Thyroid gland (tissue), 4 donors: ENCODE measurements around the gene SLC8A3. TPM values are rescaled to one million over a fixed set of nuclear protein-coding genes. Genes with fewer than 3 reads are reported as not detected.

Experiments used
- DNase-seq, 2 donors: peaks; one replicate each; pipeline ENCODE4 v3.0.0-alpha.2; 2019
- H3K27ac ChIP-seq, 3 donors: fragments of 200-600 bp; sonication (generic); 1 replicate in 2 of 3; 2 replicates in 1 of 3; pipeline ENCODE4 v1.5.1; 2016 to 2019; ENCODE audit warnings: mild to moderate bottlenecking in 1 of 3, moderate library complexity in 1 of 3
- H3K27me3 ChIP-seq: fragments of 200-600 bp; sonication (generic); one replicate; pipeline ENCODE4 v1.5.1; 2019
- H3K36me3 ChIP-seq, 2 donors: fragments of 200-600 bp; sonication (generic); one replicate each; pipeline ENCODE4 v1.5.1; 2016 to 2019
- H3K4me1 ChIP-seq, 2 donors: fragments of 200-600 bp; sonication (generic); one replicate each; pipeline ENCODE4 v1.5.1; 2017 to 2019
- H3K4me3 ChIP-seq, 3 donors: fragments of 200-600 bp; sonication (generic); replicated peaks in 1 of 3; 1 replicate in 2 of 3; 2 replicates in 1 of 3; pipeline ENCODE4 v1.5.1; 2016; ENCODE audit warnings: mild to moderate bottlenecking in 1 of 3
- H3K9me3 ChIP-seq: fragments of 200-600 bp; sonication (generic); one replicate; pipeline ENCODE4 v1.5.1; 2017
- POLR2A ChIP-seq, 2 donors: fragments of 450-650 bp; IDR thresholded peaks; one replicate each; pipeline ENCODE4 v1.6.1; 2017; ENCODE audit warnings: antibody characterized with exemption in 2 of 2, mild to moderate bottlenecking in 2 of 2, moderate library complexity in 1 of 2
- WGBS, 2 donors: methylation state at CpG; one replicate each; pipeline ENCODE4 v1.1.5; 2017; 5-methylcytosine and 5-hydroxymethylcytosine counted together
- intact Hi-C: fragments of 100-400 bp; cut with DNase I; formaldehyde crosslinking; loops from one replicate; pipeline ENCODE4 v1.15.1; 2023
- total RNA-seq, 4 donors: library from RNA; depleted of rRNA; stranded (reverse); fragments of >200 nt; gene quantifications; one replicate each; pipeline ENCODE4 v1.2.3, GENCODE V29; 2016
- TF ChIP-seq, protein P1 (sequence below), 6 experiments: fragments of 200-600 bp in 3 of 6; fragments of 450-650 bp in 3 of 6; sonication (generic) in 3 of 6; IDR thresholded peaks; one replicate each; pipeline ENCODE4 v1.5.1; 2016 to 2019; ENCODE audit warnings: antibody characterized with exemption in 6 of 6, mild to moderate bottlenecking in 2 of 6, inconsistent platforms in 1 of 6, moderate library complexity in 1 of 6

The SLC8A3 gene
- total RNA-seq, 4 donors from 2014 or later, result 0.29 TPM; not detected in 3

GRCh38 chr14:70045844-70046535 lies 142.8 kb downstream of the SLC8A3 start:
- no peaks in the 10 kb centered on the region for H3K9me3 ChIP-seq
- H3K4me3 ChIP-seq, result no peak overlapping the region
- H3K4me1 ChIP-seq, result no peaks in the 10 kb centered on the region
- no peaks in the 10 kb centered on the region for H3K27me3 ChIP-seq
- TF ChIP-seq, protein P1, sequence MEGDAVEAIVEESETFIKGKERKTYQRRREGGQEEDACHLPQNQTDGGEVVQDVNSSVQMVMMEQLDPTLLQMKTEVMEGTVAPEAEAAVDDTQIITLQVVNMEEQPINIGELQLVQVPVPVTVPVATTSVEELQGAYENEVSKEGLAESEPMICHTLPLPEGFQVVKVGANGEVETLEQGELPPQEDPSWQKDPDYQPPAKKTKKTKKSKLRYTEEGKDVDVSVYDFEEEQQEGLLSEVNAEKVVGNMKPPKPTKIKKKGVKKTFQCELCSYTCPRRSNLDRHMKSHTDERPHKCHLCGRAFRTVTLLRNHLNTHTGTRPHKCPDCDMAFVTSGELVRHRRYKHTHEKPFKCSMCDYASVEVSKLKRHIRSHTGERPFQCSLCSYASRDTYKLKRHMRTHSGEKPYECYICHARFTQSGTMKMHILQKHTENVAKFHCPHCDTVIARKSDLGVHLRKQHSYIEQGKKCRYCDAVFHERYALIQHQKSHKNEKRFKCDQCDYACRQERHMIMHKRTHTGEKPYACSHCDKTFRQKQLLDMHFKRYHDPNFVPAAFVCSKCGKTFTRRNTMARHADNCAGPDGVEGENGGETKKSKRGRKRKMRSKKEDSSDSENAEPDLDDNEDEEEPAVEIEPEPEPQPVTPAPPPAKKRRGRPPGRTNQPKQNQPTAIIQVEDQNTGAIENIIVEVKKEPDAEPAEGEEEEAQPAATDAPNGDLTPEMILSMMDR (IDR thresholded peaks at IDR 0.05), result peak in 5 of 6 experiments; percentile 44 to 79 (median 56)
- no peak for TF ChIP-seq POLR2A (IDR thresholded peaks at IDR 0.05)
- no peak overlapping the region for H3K27ac ChIP-seq
- intact Hi-C loops, result no loop called here
- WGBS, 2 donors, result 25 to 33% methylated on average over 21 to 22 of the region's 22 CpGs
- peak; percentile 53 to 65 for DNase-seq
- no peaks in the 10 kb centered on the region for H3K36me3 ChIP-seq

DNA sequence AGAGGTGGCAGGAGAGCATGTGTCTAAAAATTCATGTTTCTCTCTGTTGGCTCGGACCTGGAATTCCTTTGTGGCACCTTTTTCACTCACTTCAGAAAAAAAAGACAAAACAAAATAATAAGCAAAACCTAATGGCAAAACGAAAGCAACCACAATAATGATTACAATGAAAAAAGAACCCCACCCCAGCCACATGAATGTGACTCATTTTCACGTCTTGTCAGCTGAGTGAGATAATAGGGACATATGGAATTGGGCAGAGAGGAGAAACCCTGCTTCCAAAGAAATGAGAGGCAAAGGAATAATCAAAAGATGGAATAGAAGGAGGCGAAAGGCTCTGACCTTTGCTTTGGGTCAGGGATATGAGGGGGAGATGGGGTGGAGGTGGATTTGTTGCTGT lies 143.4 kb downstream of the SLC8A3 start:
- no peak for TF ChIP-seq POLR2A (IDR thresholded peaks at IDR 0.05)
- TF ChIP-seq, protein P1 (IDR thresholded peaks at IDR 0.05), result no peak
- H3K4me3 ChIP-seq, result no peak overlapping the region
- 74 to 86% methylated on average over 4 of the region's 4 CpGs for WGBS, 2 donors
- DNase-seq, result no peak
- H3K27ac ChIP-seq, result no peak overlapping the region
- H3K9me3 ChIP-seq, result no peaks in the 10 kb centered on the region
- H3K36me3 ChIP-seq, result no peaks in the 10 kb centered on the region
- intact Hi-C loops, result no loop called here
- H3K27me3 ChIP-seq, result no peaks in the 10 kb centered on the region
- no peaks in the 10 kb centered on the region for H3K4me1 ChIP-seq

- Histone ChIP-seq H3K4me3 (no peak overlapping the region), H3K4me1 (no peaks in the 10 kb centered on the region), H3K27ac (no peak overlapping the region), H3K36me3 (no peaks in the 10 kb centered on the region), H3K27me3 (no peaks in the 10 kb centered on the region), H3K9me3 (no peaks in the 10 kb centered on the region)
- intact Hi-C loops, result no loop called here
- TF ChIP-seq, protein P1 (IDR thresholded peaks at IDR 0.05), result no peak
- TF ChIP-seq POLR2A (IDR thresholded peaks at IDR 0.05), result no peak
- DNase-seq, result no peak
- WGBS, 2 donors, result 82 to 94% methylated on average over 2 of the region's 2 CpGs
Observed at GRCh38 chr14:70043001-70043400, 145.8 kb downstream of the SLC8A3 start.

- Histone ChIP-seq H3K27ac (no peak overlapping the region), H3K36me3 (no peaks in the 10 kb centered on the region), H3K4me1 (peaks cover 8 to 9% of the 10 kb centered on the region in 2 donors), H3K4me3 (no peak overlapping the region), H3K9me3 (no peaks in the 10 kb centered on the region), H3K27me3 (no peaks in the 10 kb centered on the region)
- intact Hi-C loops, result no loop called here
- WGBS, 2 donors, result 47 to 60% methylated on average over 1 of the region's 1 CpG
- DNase-seq, result no peak
- TF ChIP-seq, protein P1 (IDR thresholded peaks at IDR 0.05), result no peak
- TF ChIP-seq POLR2A (IDR thresholded peaks at IDR 0.05), result no peak
Observed at GRCh38 chr14:70036665-70037064, 152.1 kb downstream of the SLC8A3 start.

DNA sequence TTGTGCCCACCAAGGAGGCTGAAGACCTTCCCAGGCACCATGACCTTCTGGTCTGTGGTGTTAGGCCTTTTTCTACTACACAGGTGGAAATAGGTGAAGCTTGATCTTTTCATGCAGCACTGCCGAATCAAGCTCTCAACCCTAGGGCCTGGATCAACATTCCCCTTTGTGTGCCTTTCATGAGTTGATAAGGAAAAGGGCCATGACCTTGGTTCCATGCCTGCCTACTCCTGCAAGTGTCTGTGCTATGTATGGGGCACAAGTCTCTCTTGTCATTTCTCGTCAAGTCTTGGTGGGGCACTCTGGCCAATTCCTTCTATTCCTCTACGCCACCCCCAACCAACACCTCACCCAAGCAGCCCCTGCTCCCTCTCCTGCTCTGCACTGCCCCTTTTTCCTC lies 154.5 kb downstream of the SLC8A3 start:
- no peak overlapping the region for H3K4me3 ChIP-seq
- intact Hi-C loops, result no loop called here
- 91 to 93% methylated on average over 3 of the region's 3 CpGs for WGBS, 2 donors
- H3K4me1 ChIP-seq, result peaks cover 8 to 9% of the 10 kb centered on the region in 2 donors
- no peak for TF ChIP-seq POLR2A (IDR thresholded peaks at IDR 0.05)
- TF ChIP-seq, protein P1 (IDR thresholded peaks at IDR 0.05), result no peak
- no peak for DNase-seq
- H3K36me3 ChIP-seq, result no peaks in the 10 kb centered on the region
- no peak overlapping the region for H3K27ac ChIP-seq
- no peaks in the 10 kb centered on the region for H3K9me3 ChIP-seq
- H3K27me3 ChIP-seq, result no peaks in the 10 kb centered on the region
